VCaP (cell line): ENCODE data around the gene ALDH9A1.
A peak's percentile ranks its signal among the peaks of the same experiment; 100 is the strongest.

Source experiments
- H3K27ac ChIP-seq: fragments of 450-650 bp; 2 replicates; pipeline ENCODE4 v1.5.1; 2017
- CTCF ChIP-seq: fragments of 450-650 bp; conservative IDR thresholded peaks from 2 replicates; pipeline ENCODE4 v1.5.1; 2017; ENCODE audit warnings: mild to moderate bottlenecking, moderate library complexity

Gene ALDH9A1

DNA sequence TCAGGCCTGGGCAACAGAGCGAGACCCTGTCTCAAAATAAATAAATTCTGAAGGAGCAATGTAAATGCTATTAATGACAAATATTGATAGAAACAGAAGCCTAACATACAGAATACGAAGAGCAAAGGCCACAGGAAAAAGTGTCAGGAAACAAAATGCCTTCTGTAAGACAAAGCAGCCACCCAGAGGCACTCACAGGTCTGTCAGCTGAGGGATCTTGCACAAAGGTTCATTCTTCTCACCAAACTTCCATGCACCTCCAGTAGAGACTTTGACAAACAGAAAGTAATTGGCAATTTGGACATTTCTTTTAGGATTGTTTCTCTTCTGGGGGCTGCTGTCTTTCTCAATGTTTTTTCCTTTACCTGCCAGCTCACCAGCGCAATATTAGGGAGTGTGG is 1.2 kb upstream of the ALDH9A1 start:
- no peak for TF ChIP-seq CTCF

DNA sequence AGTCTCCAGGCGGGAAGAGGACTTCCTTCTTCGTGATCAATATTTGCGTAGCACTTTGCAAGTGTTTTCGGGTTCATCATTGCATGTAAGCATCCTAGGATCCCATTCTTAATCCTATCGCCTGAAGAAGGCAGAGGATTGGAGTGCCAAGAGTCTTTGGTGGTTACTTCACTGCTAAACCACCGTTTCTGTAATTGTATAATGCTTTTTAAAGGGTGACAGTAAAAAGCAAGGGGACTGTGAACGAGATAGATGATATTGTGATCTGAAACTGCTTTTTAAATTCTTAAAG is 345 bp upstream of the ALDH9A1 start:
- TF ChIP-seq CTCF, result no peak
- peak overlapping the region; percentile 95 for H3K27ac ChIP-seq

More for the DNA sequence above, 1.2 kb upstream of the ALDH9A1 start:
- H3K27ac ChIP-seq, result peak overlapping the region; percentile 95

- no peak for TF ChIP-seq CTCF
- peak overlapping the region; percentile 95 for H3K27ac ChIP-seq
Measured at GRCh38 chr1:165697491-165697880, 876 bp downstream of the ALDH9A1 start.

DNA sequence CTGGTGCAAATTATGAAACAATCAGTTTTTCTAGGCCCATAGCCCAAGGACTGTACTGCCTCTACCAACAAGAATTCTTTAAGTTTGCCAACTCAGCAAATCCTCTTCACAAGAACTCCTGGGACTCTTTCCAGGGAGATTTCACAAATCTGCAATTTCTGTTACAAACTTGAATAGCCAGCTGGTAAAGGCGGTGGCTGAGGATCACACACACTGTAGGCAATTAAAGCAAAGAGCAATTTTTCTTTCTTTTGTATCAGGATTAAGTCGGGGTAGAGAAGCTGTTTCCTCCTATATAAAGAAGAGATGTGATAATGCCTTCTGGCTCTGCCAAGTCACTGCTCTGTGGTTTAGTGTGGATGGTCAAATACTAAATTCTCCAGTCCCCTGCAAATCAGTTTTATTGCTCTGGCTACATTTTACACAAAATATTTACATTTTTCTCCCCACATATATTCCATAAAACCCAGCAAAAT is 1.7 kb downstream of the ALDH9A1 start:
- H3K27ac ChIP-seq, result peak overlapping the region; percentile 95
- no peak for TF ChIP-seq CTCF

- no peak overlapping the region for H3K27ac ChIP-seq
- no peak for TF ChIP-seq CTCF
Measured at GRCh38 chr1:165695031-165695430, 3.3 kb downstream of the ALDH9A1 start.

- no peak for TF ChIP-seq CTCF
- H3K27ac ChIP-seq, result peak overlapping the region; percentile 79
Measured at GRCh38 chr1:165688046-165688445, 10.3 kb downstream of the ALDH9A1 start.

- no peak overlapping the region; the same call in 1 of the 2 replicates for H3K27ac ChIP-seq
- no peak for TF ChIP-seq CTCF
Measured at GRCh38 chr1:165686971-165687433, 11.4 kb downstream of the ALDH9A1 start.
